WTC11 (cell line): ENCODE measurements around the gene UPF2. TPM values are rescaled to one million over a fixed set of nuclear protein-coding genes. Genes with fewer than 3 reads are reported as not detected.

Experiments
- ATAC-seq: fragments of 200-7000 bp; cut with Tn5 transposase; 2 replicates; pipeline ENCODE4 v1.10.0; 2021; ENCODE audit warnings: mild to moderate bottlenecking, moderate library complexity
- CTCF ChIA-PET: fragments of 300-600 bp; sonication (Branson Sonifier 250); formaldehyde crosslinking; loops from one replicate; lab custom pipeline; 2021; ENCODE audit warnings: antibody characterized with exemption; lab: Charles Lee
- POLR2A ChIA-PET: fragments of 350-600 bp; sonication (Branson Sonifier 250); formaldehyde crosslinking; loops from one replicate; lab custom pipeline; 2021; ENCODE audit warnings: antibody characterized with exemption; lab: Charles Lee
- DNase-seq: peaks from one replicate; pipeline ENCODE4 v3.0.0; 2021; ENCODE audit warnings: low spot score
- H3K27ac Mint-ChIP-seq: 2 replicates; pipeline ENCODE4 v1.8.0; 2021; ENCODE audit warnings: mixed read lengths
- H3K27me3 Mint-ChIP-seq: 2 replicates; pipeline ENCODE4 v1.8.0; 2021; ENCODE audit warnings: low read depth, mild to moderate bottlenecking, moderate library complexity, mixed read lengths
- H3K36me3 Mint-ChIP-seq: 2 replicates; pipeline ENCODE4 v1.8.0; 2021; ENCODE audit warnings: mixed read lengths
- H3K4me1 Mint-ChIP-seq: 2 replicates; pipeline ENCODE4 v1.8.0; 2022; ENCODE audit warnings: mixed read lengths
- H3K4me3 Mint-ChIP-seq: 2 replicates; pipeline ENCODE4 v1.8.0; 2021; ENCODE audit warnings: mild to moderate bottlenecking, moderate library complexity, mixed read lengths
- H3K9me3 Mint-ChIP-seq: 2 replicates; pipeline ENCODE4 v1.8.0; 2021; ENCODE audit warnings: mixed read lengths
- KAT7 ChIP-seq: sonication (generic); formaldehyde crosslinking; IDR thresholded peaks from 2 replicates; pipeline ENCODE4 v1.8.1; 2023; ENCODE audit warnings: missing genetic modification reagents, mild to moderate bottlenecking, borderline replicate concordance
- NR2C2 ChIP-seq: sonication (generic); formaldehyde crosslinking; IDR thresholded peaks from 2 replicates; pipeline ENCODE4 v1.8.0; 2022; ENCODE audit warnings: mild to moderate bottlenecking, missing genetic modification reagents
- NR3C1 ChIP-seq: sonication (generic); formaldehyde crosslinking; conservative IDR thresholded peaks from 2 replicates; pipeline ENCODE4 v1.8.1; 2023; ENCODE audit warnings: low read depth, mild to moderate bottlenecking, missing genetic modification reagents
- RELA ChIP-seq: sonication (generic); formaldehyde crosslinking; IDR thresholded peaks from 2 replicates; pipeline ENCODE4 v1.8.1; 2022; ENCODE audit warnings: missing genetic modification reagents, mild to moderate bottlenecking, borderline replicate concordance
- TP53 ChIP-seq: sonication (generic); formaldehyde crosslinking; IDR thresholded peaks from 2 replicates; pipeline ENCODE4 v1.8.1; 2023; ENCODE audit warnings: mild to moderate bottlenecking, missing genetic modification reagents
- ZNF121 ChIP-seq: sonication (generic); formaldehyde crosslinking; IDR thresholded peaks from 2 replicates; pipeline ENCODE4 v1.8.0; 2023; ENCODE audit warnings: missing genetic modification reagents
- ZNF219 ChIP-seq: sonication (generic); formaldehyde crosslinking; IDR thresholded peaks from 2 replicates; pipeline ENCODE4 v1.8.0; 2023; ENCODE audit warnings: missing genetic modification reagents, mild to moderate bottlenecking, borderline replicate concordance
- ZNF423 ChIP-seq: fragments of 250-450 bp; sonication (Bioruptor Pico); IDR thresholded peaks from 2 replicates; pipeline ENCODE4 v2.1.2; 2022; ENCODE audit warnings: mild to moderate bottlenecking, moderate library complexity
- total RNA-seq: library from RNA; stranded (reverse); gene quantifications from 3 replicates; pipeline ENCODE4 v1.2.3, GENCODE V29; 2021
- TF ChIP-seq, protein P1 (sequence below): sonication (generic); formaldehyde crosslinking; IDR thresholded peaks from 2 replicates; pipeline ENCODE4 v1.8.1; 2023; ENCODE audit warnings: mild to moderate bottlenecking, missing genetic modification reagents, borderline replicate concordance
- TF ChIP-seq, protein P2 (sequence below): sonication (generic); formaldehyde crosslinking; IDR thresholded peaks from 2 replicates; pipeline ENCODE4 v1.8.1; 2023; ENCODE audit warnings: mild to moderate bottlenecking, missing genetic modification reagents, moderate library complexity
- TF ChIP-seq, protein P3 (sequence below): fragments of 250-450 bp; sonication (Bioruptor Pico); IDR thresholded peaks from 2 replicates; pipeline ENCODE4 v1.9.0; 2021; ENCODE audit warnings: mild to moderate bottlenecking
- TF ChIP-seq, protein P4 (sequence below): sonication (generic); formaldehyde crosslinking; IDR thresholded peaks from 2 replicates; pipeline ENCODE4 v1.8.1; 2022; ENCODE audit warnings: low read depth, mild to moderate bottlenecking, moderate library complexity, missing genetic modification reagents, borderline replicate concordance
- TF ChIP-seq, protein P5 (sequence below): fragments of 200-600 bp; IDR thresholded peaks from 2 replicates; pipeline ENCODE4 v1.8.0; 2022; ENCODE audit warnings: antibody characterized with exemption

The UPF2 gene
- total RNA-seq, 1 experiment from 2014 or later: 24.3 TPM

DNA sequence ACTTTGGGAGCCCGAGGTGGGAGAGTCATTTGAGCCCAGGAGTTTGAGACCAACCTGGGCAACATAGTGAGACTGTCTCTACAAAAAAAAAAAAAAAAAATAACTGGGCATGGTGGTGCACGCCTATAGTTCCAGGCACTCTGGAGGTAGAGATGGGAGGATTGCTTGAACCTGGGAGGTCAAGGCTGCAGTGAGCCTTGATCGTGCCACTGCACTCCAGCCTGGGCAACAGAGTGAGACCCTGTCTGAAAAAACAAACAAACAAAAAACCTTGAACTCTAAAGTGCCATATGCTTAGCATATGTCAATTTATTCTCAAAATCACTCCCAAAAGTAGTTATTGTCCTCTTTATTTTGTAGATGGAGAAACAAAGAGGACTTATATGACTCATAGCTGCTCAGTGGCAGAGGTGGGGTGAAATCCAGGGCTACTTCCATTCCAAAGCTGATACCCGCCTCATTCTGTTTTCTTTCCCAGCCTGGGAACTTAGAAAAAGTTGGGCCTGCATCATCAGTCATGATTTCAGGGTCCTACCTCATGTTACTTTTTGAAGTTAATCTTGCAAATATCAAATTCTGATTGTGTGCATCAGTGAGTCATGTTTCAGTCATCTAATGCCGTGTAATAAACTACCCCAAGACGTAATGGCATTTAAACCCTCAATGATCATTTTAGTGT, 39.4 kb upstream of the UPF2 start:
- Mint-ChIP-seq H3K4me1 (no peaks in the 10 kb centered on the region; the same call in 1 of the 2 replicates), H3K4me3 (no peak overlapping the region), H3K27me3 (no peaks in the 10 kb centered on the region), H3K27ac (no peak overlapping the region), H3K9me3 (no peaks in the 10 kb centered on the region), H3K36me3 (peaks cover 39% of the 10 kb centered on the region)
- TF ChIP-seq, protein P1, sequence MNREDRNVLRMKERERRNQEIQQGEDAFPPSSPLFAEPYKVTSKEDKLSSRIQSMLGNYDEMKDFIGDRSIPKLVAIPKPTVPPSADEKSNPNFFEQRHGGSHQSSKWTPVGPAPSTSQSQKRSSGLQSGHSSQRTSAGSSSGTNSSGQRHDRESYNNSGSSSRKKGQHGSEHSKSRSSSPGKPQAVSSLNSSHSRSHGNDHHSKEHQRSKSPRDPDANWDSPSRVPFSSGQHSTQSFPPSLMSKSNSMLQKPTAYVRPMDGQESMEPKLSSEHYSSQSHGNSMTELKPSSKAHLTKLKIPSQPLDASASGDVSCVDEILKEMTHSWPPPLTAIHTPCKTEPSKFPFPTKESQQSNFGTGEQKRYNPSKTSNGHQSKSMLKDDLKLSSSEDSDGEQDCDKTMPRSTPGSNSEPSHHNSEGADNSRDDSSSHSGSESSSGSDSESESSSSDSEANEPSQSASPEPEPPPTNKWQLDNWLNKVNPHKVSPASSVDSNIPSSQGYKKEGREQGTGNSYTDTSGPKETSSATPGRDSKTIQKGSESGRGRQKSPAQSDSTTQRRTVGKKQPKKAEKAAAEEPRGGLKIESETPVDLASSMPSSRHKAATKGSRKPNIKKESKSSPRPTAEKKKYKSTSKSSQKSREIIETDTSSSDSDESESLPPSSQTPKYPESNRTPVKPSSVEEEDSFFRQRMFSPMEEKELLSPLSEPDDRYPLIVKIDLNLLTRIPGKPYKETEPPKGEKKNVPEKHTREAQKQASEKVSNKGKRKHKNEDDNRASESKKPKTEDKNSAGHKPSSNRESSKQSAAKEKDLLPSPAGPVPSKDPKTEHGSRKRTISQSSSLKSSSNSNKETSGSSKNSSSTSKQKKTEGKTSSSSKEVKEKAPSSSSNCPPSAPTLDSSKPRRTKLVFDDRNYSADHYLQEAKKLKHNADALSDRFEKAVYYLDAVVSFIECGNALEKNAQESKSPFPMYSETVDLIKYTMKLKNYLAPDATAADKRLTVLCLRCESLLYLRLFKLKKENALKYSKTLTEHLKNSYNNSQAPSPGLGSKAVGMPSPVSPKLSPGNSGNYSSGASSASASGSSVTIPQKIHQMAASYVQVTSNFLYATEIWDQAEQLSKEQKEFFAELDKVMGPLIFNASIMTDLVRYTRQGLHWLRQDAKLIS (CRISPR knock-in tag): no peak
- TF ChIP-seq NR2C2 (CRISPR knock-in tag) (no peak), ZNF121 (peak; percentile 83; the same call in 1 of the 2 replicates)
- TF ChIP-seq, protein P2, sequence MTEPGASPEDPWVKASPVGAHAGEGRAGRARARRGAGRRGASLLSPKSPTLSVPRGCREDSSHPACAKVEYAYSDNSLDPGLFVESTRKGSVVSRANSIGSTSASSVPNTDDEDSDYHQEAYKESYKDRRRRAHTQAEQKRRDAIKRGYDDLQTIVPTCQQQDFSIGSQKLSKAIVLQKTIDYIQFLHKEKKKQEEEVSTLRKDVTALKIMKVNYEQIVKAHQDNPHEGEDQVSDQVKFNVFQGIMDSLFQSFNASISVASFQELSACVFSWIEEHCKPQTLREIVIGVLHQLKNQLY (CRISPR knock-in tag): no peak
- TF ChIP-seq, protein P3, sequence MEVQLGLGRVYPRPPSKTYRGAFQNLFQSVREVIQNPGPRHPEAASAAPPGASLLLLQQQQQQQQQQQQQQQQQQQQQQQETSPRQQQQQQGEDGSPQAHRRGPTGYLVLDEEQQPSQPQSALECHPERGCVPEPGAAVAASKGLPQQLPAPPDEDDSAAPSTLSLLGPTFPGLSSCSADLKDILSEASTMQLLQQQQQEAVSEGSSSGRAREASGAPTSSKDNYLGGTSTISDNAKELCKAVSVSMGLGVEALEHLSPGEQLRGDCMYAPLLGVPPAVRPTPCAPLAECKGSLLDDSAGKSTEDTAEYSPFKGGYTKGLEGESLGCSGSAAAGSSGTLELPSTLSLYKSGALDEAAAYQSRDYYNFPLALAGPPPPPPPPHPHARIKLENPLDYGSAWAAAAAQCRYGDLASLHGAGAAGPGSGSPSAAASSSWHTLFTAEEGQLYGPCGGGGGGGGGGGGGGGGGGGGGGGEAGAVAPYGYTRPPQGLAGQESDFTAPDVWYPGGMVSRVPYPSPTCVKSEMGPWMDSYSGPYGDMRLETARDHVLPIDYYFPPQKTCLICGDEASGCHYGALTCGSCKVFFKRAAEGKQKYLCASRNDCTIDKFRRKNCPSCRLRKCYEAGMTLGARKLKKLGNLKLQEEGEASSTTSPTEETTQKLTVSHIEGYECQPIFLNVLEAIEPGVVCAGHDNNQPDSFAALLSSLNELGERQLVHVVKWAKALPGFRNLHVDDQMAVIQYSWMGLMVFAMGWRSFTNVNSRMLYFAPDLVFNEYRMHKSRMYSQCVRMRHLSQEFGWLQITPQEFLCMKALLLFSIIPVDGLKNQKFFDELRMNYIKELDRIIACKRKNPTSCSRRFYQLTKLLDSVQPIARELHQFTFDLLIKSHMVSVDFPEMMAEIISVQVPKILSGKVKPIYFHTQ (CRISPR knock-in tag): no peak
- no peak for ATAC-seq
- ChIA-PET CTCF (interaction anchor here (0.7 kb wide), 1 partner anchor 95 kb away, joined by 3 read pairs; no protein-coding TSS in a partner anchor), POLR2A (interaction anchor here (0.6 to 0.7 kb wide), 3 partner anchors 11 to 1125 kb away, joined by 3 to 7 read pairs (median 6); no protein-coding TSS in a partner anchor)
- DNase-seq: no peak

DNA sequence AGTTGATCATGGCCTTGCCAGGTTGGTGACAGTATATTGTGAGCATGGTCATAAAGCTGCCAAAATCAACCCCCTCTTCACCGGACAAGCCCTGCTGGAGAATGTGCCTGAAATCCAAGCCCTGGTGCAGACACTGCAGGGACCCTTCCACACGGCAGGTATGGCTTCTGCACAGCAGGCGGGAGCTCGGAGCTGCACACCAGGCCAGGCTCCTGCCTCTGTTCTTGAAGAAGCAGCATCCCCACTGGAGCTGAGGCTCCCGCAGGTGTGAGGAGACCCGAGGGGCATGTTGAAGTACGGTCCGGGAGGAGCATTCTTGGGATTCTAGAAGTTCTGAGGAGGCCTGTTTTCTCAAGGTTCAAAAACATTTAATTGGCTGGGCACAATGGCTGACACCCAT, 38.9 kb upstream of the UPF2 start:
- H3K9me3 Mint-ChIP-seq: no peaks in the 10 kb centered on the region
- ChIA-PET CTCF (interaction anchor here (0.7 kb wide), 1 partner anchor 95 kb away, joined by 3 read pairs; no protein-coding TSS in a partner anchor), POLR2A (interaction anchor here (0.6 to 0.7 kb wide), 3 partner anchors 11 to 1125 kb away, joined by 3 to 7 read pairs (median 6); no protein-coding TSS in a partner anchor)
- ATAC-seq (peak; percentile 59), DNase-seq (peak; percentile 15)
- peak overlapping the region; percentile 72; the same call in 1 of the 2 replicates for H3K27ac Mint-ChIP-seq
- no peaks in the 10 kb centered on the region; the same call in 1 of the 2 replicates for H3K4me1 Mint-ChIP-seq
- peaks cover 33% of the 10 kb centered on the region for H3K36me3 Mint-ChIP-seq
- no peak for TF ChIP-seq RELA (CRISPR knock-in tag)
- TF ChIP-seq TP53: no peak
- peak; percentile 33; the same call in 1 of the 2 replicates for TF ChIP-seq ZNF423 (CRISPR knock-in tag)
- TF ChIP-seq, all 79 proteins: peak for 1
- Mint-ChIP-seq H3K27me3 (no peaks in the 10 kb centered on the region), H3K4me3 (no peak overlapping the region)

DNA sequence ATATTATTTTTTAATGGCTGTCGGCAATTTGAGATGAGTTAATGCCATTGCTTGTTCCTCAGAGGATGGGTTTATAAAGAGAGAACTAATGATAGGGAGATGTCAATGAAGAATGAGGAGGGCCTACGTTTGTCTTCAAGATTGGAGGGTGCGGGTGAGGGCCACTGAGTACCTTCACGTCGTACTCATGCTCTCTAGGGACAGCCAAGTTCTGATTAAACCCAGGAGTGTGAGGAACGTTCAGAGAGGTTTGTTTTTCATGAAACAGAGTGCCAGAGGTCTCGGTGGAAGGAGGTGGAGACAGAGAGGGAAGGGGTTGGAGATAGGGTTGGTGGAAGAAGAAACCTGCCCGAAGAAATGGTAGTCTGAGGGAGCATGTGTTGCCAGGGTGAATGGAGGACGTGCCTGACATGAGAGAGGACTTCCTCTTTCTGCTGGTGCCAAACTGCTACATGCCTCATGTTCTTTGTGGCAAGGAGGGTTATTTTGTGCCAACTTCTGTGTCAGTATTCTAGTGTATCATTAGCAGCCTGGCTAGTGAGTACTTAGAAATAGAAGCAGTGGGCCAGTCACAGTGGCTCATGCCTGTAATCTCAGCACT, 35.1 kb upstream of the UPF2 start:
- DNase-seq (no peak), ATAC-seq (no peak)
- H3K27ac Mint-ChIP-seq: no peak overlapping the region
- H3K27me3 Mint-ChIP-seq: no peaks in the 10 kb centered on the region
- ChIA-PET POLR2A (interaction anchor here (0.6 kb wide), 1 partner anchor 15 kb away, joined by 5 read pairs; no protein-coding TSS in a partner anchor), CTCF (no interaction called here)
- no peaks in the 10 kb centered on the region for H3K9me3 Mint-ChIP-seq
- H3K4me1 Mint-ChIP-seq: no peaks in the 10 kb centered on the region; the same call in 1 of the 2 replicates
- H3K36me3 Mint-ChIP-seq: peaks cover 28% of the 10 kb centered on the region
- no peak overlapping the region for H3K4me3 Mint-ChIP-seq
- no peak for TF ChIP-seq ZNF121
- TF ChIP-seq, protein P4, sequence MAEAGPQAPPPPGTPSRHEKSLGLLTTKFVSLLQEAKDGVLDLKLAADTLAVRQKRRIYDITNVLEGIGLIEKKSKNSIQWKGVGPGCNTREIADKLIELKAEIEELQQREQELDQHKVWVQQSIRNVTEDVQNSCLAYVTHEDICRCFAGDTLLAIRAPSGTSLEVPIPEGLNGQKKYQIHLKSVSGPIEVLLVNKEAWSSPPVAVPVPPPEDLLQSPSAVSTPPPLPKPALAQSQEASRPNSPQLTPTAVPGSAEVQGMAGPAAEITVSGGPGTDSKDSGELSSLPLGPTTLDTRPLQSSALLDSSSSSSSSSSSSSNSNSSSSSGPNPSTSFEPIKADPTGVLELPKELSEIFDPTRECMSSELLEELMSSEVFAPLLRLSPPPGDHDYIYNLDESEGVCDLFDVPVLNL: no peak
- TF ChIP-seq ZNF219 (CRISPR knock-in tag): no peak
- no peak for TF ChIP-seq KAT7
- TF ChIP-seq NR3C1 (CRISPR knock-in tag): no peak
- TF ChIP-seq, protein P5, sequence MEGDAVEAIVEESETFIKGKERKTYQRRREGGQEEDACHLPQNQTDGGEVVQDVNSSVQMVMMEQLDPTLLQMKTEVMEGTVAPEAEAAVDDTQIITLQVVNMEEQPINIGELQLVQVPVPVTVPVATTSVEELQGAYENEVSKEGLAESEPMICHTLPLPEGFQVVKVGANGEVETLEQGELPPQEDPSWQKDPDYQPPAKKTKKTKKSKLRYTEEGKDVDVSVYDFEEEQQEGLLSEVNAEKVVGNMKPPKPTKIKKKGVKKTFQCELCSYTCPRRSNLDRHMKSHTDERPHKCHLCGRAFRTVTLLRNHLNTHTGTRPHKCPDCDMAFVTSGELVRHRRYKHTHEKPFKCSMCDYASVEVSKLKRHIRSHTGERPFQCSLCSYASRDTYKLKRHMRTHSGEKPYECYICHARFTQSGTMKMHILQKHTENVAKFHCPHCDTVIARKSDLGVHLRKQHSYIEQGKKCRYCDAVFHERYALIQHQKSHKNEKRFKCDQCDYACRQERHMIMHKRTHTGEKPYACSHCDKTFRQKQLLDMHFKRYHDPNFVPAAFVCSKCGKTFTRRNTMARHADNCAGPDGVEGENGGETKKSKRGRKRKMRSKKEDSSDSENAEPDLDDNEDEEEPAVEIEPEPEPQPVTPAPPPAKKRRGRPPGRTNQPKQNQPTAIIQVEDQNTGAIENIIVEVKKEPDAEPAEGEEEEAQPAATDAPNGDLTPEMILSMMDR: no peak
